GM13976 (cell line): ENCODE data around the gene ALX3.

Experiments
- DNase-seq: peaks from one replicate; pipeline ENCODE4 v3.0.0; 2012; ENCODE audit warnings: low spot score
- CTCF ChIP-seq: IDR thresholded peaks from 2 replicates; pipeline ENCODE4 v1.5.1; 2012; ENCODE audit warnings: borderline replicate concordance, mild to moderate bottlenecking; ENCODE audit not compliant: insufficient read depth; ENCODE audit errors: extremely low read depth, missing control alignments, control extremely low read depth
- in situ Hi-C: fragments of 300-500 bp; cut with MboI; formaldehyde crosslinking; loops from one replicate; pipeline ENCODE4 v1.12.0; 2022; ENCODE audit warnings: low sequenced_read_pairs, mixed read lengths, inconsistent platforms; ENCODE audit not compliant: unreplicated experiment

ALX3 gene

GRCh38 chr1:110100335-110100734 lies 29.9 kb upstream of the ALX3 start:
- no peak for TF ChIP-seq CTCF
- DNase-seq, result no peak
- in situ Hi-C loops, result no loop called here

GRCh38 chr1:110098222-110099026 lies 28.0 kb upstream of the ALX3 start:
- in situ Hi-C loops, result no loop called here
- DNase-seq, result no peak
- no peak for TF ChIP-seq CTCF

- no peak for TF ChIP-seq CTCF
- DNase-seq, result no peak
- in situ Hi-C loops, result no loop called here
These were observed 27.2 kb upstream of the ALX3 start for GRCh38 chr1:110097507-110098221.

- no peak for DNase-seq
- no peak for TF ChIP-seq CTCF
- in situ Hi-C loops, result no loop called here
These were observed 24.6 kb upstream of the ALX3 start for GRCh38 chr1:110094931-110095654.

- TF ChIP-seq CTCF, result no peak
- DNase-seq, result no peak
- in situ Hi-C loops, result no loop called here
These were observed 22.5 kb upstream of the ALX3 start for GRCh38 chr1:110092991-110093390.

GRCh38 chr1:110091791-110092190 lies 21.3 kb upstream of the ALX3 start:
- no peak for TF ChIP-seq CTCF
- in situ Hi-C loops, result no loop called here
- DNase-seq, result no peak
